HG03565 (cell line): ENCODE data around the gene ATRIP.
"Not testable (repeated sequence)": the region's sequence is repeated elsewhere in the genome, so short reads cannot be mapped to it uniquely, and the experiment has no call there.

Experiments
- ATAC-seq: cut with Tn5 transposase; IDR thresholded peaks from one replicate; pipeline ENCODE4 v1.9.1; 2021; ENCODE audit warnings: mild to moderate bottlenecking, moderate library complexity; ENCODE audit not compliant: unreplicated experiment

ATRIP gene

GRCh38 chr3:48435774-48436476 is 10.6 kb upstream of the ATRIP start:
- no peak for ATAC-seq

GRCh38 chr3:48436477-48436787 is 10.1 kb upstream of the ATRIP start:
- ATAC-seq: no peak

GRCh38 chr3:48436855-48437254 is 9.7 kb upstream of the ATRIP start:
- no peak for ATAC-seq

- no peak for ATAC-seq
These were observed 8.7 kb upstream of the ATRIP start for GRCh38 chr3:48437812-48438211.

- peak; percentile 94 for ATAC-seq
These were observed 6.5 kb upstream of the ATRIP start, which contains the start of the genes CCDC51 and TMA7 for GRCh38 chr3:48439820-48440589. TSS of gene CCDC51 (minus strand) at chr3:48440119. CDS start at chr3:48435128, 4,991 bp downstream. TSS of gene TMA7 (plus strand) at chr3:48440257. CDS start at chr3:48440297, 40 bp downstream.

- no peak for ATAC-seq
These were observed 6.0 kb upstream of the ATRIP start for GRCh38 chr3:48440590-48440958.

GRCh38 chr3:48441940-48442339 is 4.6 kb upstream of the ATRIP start:
- ATAC-seq: no peak

GRCh38 chr3:48445277-48445882 is 1.2 kb upstream of the ATRIP start:
- no peak for ATAC-seq

GRCh38 chr3:48446043-48446424 is 503 bp upstream of the ATRIP start:
- no peak for ATAC-seq

GRCh38 chr3:48451270-48451669 is 4.7 kb downstream of the ATRIP start:
- ATAC-seq: no peak

- no peak for ATAC-seq
These were observed 9.9 kb downstream of the ATRIP start for GRCh38 chr3:48456456-48456855.

GRCh38 chr3:48459331-48459730 is 12.8 kb downstream of the ATRIP start:
- no peak for ATAC-seq

- ATAC-seq: no peak
These were observed 13.4 kb downstream of the ATRIP start for GRCh38 chr3:48459773-48460516.

- ATAC-seq: no peak
These were observed 14.0 kb downstream of the ATRIP start for GRCh38 chr3:48460517-48460902.

- not testable (repeated sequence) for ATAC-seq
These were observed 15.2 kb downstream of the ATRIP start for GRCh38 chr3:48461767-48462166.

GRCh38 chr3:48463703-48464102 is 17.2 kb downstream of the ATRIP start:
- no peak for ATAC-seq

GRCh38 chr3:48464713-48465221 is 18.2 kb downstream of the ATRIP start:
- ATAC-seq: no peak

- ATAC-seq: no peak
These were observed 18.6 kb downstream of the ATRIP start for GRCh38 chr3:48465237-48465530.

GRCh38 chr3:48465531-48466378 is 19.2 kb downstream of the ATRIP start:
- ATAC-seq: peak; percentile 46

GRCh38 chr3:48466386-48467109 is 20.0 kb downstream of the ATRIP start:
- no peak for ATAC-seq
